ENCODE results near the gene FLRT2. TPM values are rescaled to one million over a fixed set of nuclear protein-coding genes. Genes with fewer than 3 reads are reported as not detected.

Gene FLRT2
- polyA plus RNA-seq, 2 of the 4 experiments (the other 2 are of a cell fraction), result 6.8 to 7.5 TPM

DNA sequence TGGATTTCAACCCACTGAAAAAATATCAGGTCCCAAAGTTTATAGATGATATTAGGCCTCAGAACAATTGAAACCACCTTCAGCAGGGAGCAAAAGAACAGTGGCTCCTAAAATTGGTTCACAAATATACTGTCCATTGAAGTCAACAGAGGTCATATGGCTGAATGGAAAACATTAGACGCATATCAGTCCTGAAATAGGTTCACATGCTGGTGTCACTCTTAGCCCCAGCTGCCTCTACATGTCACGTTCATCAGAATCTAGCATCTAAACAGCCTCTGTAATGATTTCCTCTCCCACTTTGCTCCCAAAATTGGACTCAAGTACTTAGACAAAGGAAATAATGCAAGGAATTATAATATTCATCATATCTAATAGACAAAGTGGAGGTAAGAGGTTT, 8.7 kb downstream of the FLRT2 start:
- FAIRE-seq (no peak), DNase-seq (ENCODE audit: low read depth in 1 of 2, low spot score in 1 of 2) (no peak), ATAC-seq (no peak)
- H3K9me3 ChIP-seq, result no peaks in the 10 kb centered on the region
- ChIA-PET CTCF (no interaction called here), POLR2A (no interaction called here)
- TF ChIP-seq, protein P1, sequence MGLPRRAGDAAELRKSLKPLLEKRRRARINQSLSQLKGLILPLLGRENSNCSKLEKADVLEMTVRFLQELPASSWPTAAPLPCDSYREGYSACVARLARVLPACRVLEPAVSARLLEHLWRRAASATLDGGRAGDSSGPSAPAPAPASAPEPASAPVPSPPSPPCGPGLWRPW (IDR thresholded peaks at IDR 0.05), result no peak
- no peak for TF ChIP-seq HOXB5 (CRISPR knock-in tag; IDR thresholded peaks at IDR 0.05)
- no peak for TF ChIP-seq ZC3H11A (IDR thresholded peaks at IDR 0.05)
- no peak for TF ChIP-seq POLR2AphosphoS2 (conservative IDR thresholded peaks at IDR 0.05; ENCODE audit: low read length)
- 83% methylated on average over 2 of the region's 2 CpGs for WGBS (ENCODE audit: missing lambda C conversion rate)
- H3K4me1 ChIP-seq, result 0 out of 3 replicates have a peak, but pooled peaks cover 3% of the 10 kb centered on the region
- no peak overlapping the region for H3K4me2 ChIP-seq
- no peak overlapping the region for H3K27ac ChIP-seq
- H3K4me3 ChIP-seq, result no peak overlapping the region

DNA sequence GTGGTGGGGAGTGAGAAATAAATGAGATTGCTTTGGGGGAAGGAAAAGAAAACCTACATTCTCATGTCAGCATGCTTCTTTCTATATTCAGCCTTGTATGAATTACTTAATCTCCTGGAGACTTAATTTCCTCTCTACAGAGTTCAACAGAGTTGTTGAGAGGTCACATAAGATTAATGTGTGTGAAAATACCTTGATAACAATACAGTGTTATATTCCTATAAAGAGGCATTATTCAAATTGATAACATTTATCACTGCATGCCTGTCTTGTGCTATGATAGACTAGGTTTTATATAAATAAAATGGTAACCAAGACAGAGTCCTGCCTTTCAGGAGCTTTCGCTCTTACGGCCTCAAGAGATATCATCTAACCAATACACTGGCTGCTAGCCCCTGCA, 9.6 kb downstream of the FLRT2 start:
- WGBS (ENCODE audit: missing lambda C conversion rate), result 97% methylated on average over 2 of the region's 2 CpGs
- ChIA-PET CTCF (no interaction called here), POLR2A (no interaction called here)
- ATAC-seq (no peak), FAIRE-seq (no peak), DNase-seq (ENCODE audit: low read depth in 1 of 2, low spot score in 1 of 2) (no peak)
- Histone ChIP-seq H3K4me3 (no peak overlapping the region), H3K9me3 (no peaks in the 10 kb centered on the region), H3K27ac (no peak overlapping the region), H3K4me2 (no peak overlapping the region), H3K4me1 (no peaks in the 10 kb centered on the region)
- TF ChIP-seq, protein P2, sequence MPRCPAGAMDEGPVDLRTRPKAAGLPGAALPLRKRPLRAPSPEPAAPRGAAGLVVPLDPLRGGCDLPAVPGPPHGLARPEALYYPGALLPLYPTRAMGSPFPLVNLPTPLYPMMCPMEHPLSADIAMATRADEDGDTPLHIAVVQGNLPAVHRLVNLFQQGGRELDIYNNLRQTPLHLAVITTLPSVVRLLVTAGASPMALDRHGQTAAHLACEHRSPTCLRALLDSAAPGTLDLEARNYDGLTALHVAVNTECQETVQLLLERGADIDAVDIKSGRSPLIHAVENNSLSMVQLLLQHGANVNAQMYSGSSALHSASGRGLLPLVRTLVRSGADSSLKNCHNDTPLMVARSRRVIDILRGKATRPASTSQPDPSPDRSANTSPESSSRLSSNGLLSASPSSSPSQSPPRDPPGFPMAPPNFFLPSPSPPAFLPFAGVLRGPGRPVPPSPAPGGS (IDR thresholded peaks at IDR 0.05), result no peak
- no peak for TF ChIP-seq TP53 (CRISPR knock-in tag; IDR thresholded peaks at IDR 0.05)
- TF ChIP-seq HOXB13 (CRISPR knock-in tag; IDR thresholded peaks at IDR 0.05; ENCODE audit: low read depth), result no peak
- TF ChIP-seq, protein P3, sequence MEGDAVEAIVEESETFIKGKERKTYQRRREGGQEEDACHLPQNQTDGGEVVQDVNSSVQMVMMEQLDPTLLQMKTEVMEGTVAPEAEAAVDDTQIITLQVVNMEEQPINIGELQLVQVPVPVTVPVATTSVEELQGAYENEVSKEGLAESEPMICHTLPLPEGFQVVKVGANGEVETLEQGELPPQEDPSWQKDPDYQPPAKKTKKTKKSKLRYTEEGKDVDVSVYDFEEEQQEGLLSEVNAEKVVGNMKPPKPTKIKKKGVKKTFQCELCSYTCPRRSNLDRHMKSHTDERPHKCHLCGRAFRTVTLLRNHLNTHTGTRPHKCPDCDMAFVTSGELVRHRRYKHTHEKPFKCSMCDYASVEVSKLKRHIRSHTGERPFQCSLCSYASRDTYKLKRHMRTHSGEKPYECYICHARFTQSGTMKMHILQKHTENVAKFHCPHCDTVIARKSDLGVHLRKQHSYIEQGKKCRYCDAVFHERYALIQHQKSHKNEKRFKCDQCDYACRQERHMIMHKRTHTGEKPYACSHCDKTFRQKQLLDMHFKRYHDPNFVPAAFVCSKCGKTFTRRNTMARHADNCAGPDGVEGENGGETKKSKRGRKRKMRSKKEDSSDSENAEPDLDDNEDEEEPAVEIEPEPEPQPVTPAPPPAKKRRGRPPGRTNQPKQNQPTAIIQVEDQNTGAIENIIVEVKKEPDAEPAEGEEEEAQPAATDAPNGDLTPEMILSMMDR (IDR thresholded peaks at IDR 0.05), result no peak
- no peak for TF ChIP-seq EP300 (IDR thresholded peaks at IDR 0.05)
- TF ChIP-seq TFCP2L1 (CRISPR knock-in tag; IDR thresholded peaks at IDR 0.05), result no peak

DNA sequence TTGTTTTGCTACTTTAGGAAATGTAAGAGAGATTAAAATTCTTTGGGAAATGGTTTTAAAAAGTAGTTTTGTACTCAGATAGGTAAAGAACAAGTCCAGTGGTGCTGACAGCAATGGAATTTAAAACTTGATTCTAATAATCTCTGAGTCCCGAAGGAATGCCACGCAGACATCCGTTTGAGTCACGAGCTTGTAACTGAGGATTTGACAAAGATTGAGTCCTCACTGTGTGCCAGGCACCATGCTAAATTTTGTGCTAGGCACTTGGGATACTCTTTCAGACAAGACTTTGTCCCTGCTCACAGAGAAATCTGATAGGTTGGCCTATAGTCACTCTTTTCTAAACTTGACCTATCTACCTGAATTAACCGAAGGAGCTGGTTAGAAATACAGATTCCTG, 12.7 kb downstream of the FLRT2 start:
- DNase-seq (ENCODE audit: low read depth in 1 of 2, low spot score in 1 of 2), result no peak
- ATAC-seq, result no peak
- POLR2A ChIA-PET, result no interaction called here
- no peak for TF ChIP-seq EHMT2 (IDR thresholded peaks at IDR 0.05; ENCODE audit: low read depth)
- TF ChIP-seq KDM1A (IDR thresholded peaks at IDR 0.05; ENCODE audit: low read depth), result no peak
- no peak for TF ChIP-seq CHD2 (IDR thresholded peaks at IDR 0.05; ENCODE audit: low read length, partially characterized antibody)
- no peak for TF ChIP-seq PHF8 (IDR thresholded peaks at IDR 0.05; ENCODE audit: borderline replicate concordance, low read depth)
- TF ChIP-seq, protein P1 (IDR thresholded peaks at IDR 0.05), result no peak
- TF ChIP-seq HEYL (CRISPR knock-in tag; IDR thresholded peaks at IDR 0.05), result no peak
- TF ChIP-seq, protein P4, sequence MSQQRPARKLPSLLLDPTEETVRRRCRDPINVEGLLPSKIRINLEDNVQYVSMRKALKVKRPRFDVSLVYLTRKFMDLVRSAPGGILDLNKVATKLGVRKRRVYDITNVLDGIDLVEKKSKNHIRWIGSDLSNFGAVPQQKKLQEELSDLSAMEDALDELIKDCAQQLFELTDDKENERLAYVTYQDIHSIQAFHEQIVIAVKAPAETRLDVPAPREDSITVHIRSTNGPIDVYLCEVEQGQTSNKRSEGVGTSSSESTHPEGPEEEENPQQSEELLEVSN (IDR thresholded peaks at IDR 0.05; ENCODE audit: borderline replicate concordance, low read depth), result no peak
- no peak for TF ChIP-seq RFX5 (IDR thresholded peaks at IDR 0.05)
- TF ChIP-seq RAD21 (conservative IDR thresholded peaks at IDR 0.05 in 1 of 2, IDR thresholded peaks at IDR 0.05 in 1 of 2), result no peak
- no peak for TF ChIP-seq HDAC2 (IDR thresholded peaks at IDR 0.05)
- TF ChIP-seq JUNB (IDR thresholded peaks at IDR 0.05), result no peak
- TF ChIP-seq, protein P3 (IDR thresholded peaks at IDR 0.05), result no peak
- TF ChIP-seq NFE2L2 (conservative IDR thresholded peaks at IDR 0.05; ENCODE audit: low read length), result no peak
- Histone ChIP-seq H3K27ac (no peak overlapping the region), H3K9me3 (no peaks in the 10 kb centered on the region), H3K4me1 (no peaks in the 10 kb centered on the region), H3K4me2 (no peak overlapping the region), H3K4me3 (no peak overlapping the region)
- CTCF ChIA-PET, result interaction anchor here (0.7 kb wide), 1 partner anchor 14 kb away, joined by 3 read pairs; no protein-coding TSS in a partner anchor
- FAIRE-seq, result no peak
- WGBS (ENCODE audit: missing lambda C conversion rate), result 60% methylated on average over 5 of the region's 5 CpGs
